Activated CD8-positive, alpha-beta memory T cell treated with anti-CD3 and anti-CD28 coated beads, Interleukin-2, amount 50 U/mL, for 1 hour (primary cell): Measurements from ENCODE around the gene GOLGA8Q.
"Not testable (repeated sequence)": the region's sequence is repeated elsewhere in the genome, so short reads cannot be mapped to it uniquely, and the experiment has no call there.

ENCODE experiments used
- DNase-seq: peaks from one replicate; pipeline ENCODE4 v3.0.0-alpha.2; 2020; ENCODE audit errors: extremely low read depth

Gene GOLGA8Q

GRCh38 chr15:30551750-30552149 lies at the start of gene GOLGA8Q:
Gene GOLGA8Q, plus strand, starts transcription at chr15:30552050. Its CDS starts 28 bp downstream, at chr15:30552078.
- not testable (repeated sequence) for DNase-seq

- DNase-seq: not testable (repeated sequence)
Observed at GRCh38 chr15:30502904-30503781, 48.7 kb upstream of the GOLGA8Q start.

GRCh38 chr15:30504162-30504843 lies 47.5 kb upstream of the GOLGA8Q start:
- not testable (repeated sequence) for DNase-seq

GRCh38 chr15:30514545-30514944 lies 37.3 kb upstream of the GOLGA8Q start:
- not testable (repeated sequence) for DNase-seq

- DNase-seq: not testable (repeated sequence)
Observed at GRCh38 chr15:30523453-30524243, 28.2 kb upstream of the GOLGA8Q start.

- DNase-seq: not testable (repeated sequence)
Observed at GRCh38 chr15:30525912-30526311, 25.9 kb upstream of the GOLGA8Q start.

- DNase-seq: not testable (repeated sequence)
Observed at GRCh38 chr15:30529049-30529448, 22.8 kb upstream of the GOLGA8Q start.

GRCh38 chr15:30566949-30567348 lies 15.1 kb downstream of the GOLGA8Q start:
- not testable (repeated sequence) for DNase-seq

- not testable (repeated sequence) for DNase-seq
Observed at GRCh38 chr15:30573012-30573491, 21.2 kb downstream of the GOLGA8Q start.

GRCh38 chr15:30579394-30579970 lies 27.6 kb downstream of the GOLGA8Q start:
- not testable (repeated sequence) for DNase-seq

- not testable (repeated sequence) for DNase-seq
Observed at GRCh38 chr15:30580716-30581115, 28.9 kb downstream of the GOLGA8Q start.

GRCh38 chr15:30598953-30599352 lies 47.1 kb downstream of the GOLGA8Q start:
- not testable (repeated sequence) for DNase-seq

GRCh38 chr15:30603796-30604195 lies 51.9 kb downstream of the GOLGA8Q start, which contains the start of gene GOLGA8H:
Gene GOLGA8H, plus strand, starts transcription at chr15:30604028. Its CDS starts 98 bp downstream, at chr15:30604126.
- not testable (repeated sequence) for DNase-seq
